Esophagus squamous epithelium (tissue), 5 donors: ENCODE data around the gene POU2F2. TPM values are rescaled to one million over a fixed set of nuclear protein-coding genes. Genes with fewer than 3 reads are reported as not detected.

Experiments
- DNase-seq: peaks from one replicate; lab custom pipeline; 2025; lab: John Stamatoyannopoulos, UW
- H3K27ac ChIP-seq, 4 donors: fragments of 200-600 bp; sonication (generic); one replicate each; pipeline ENCODE4 v1.5.1; 2016 to 2019; ENCODE audit warnings: mild to moderate bottlenecking in 1 of 4
- H3K27me3 ChIP-seq, 4 donors: fragments of 200-600 bp; sonication (generic); 1 replicate in 3 of 4; 2 replicates in 1 of 4; pipeline versions ENCODE4 v1.5.1 to v1.6.0; 2017 to 2021; ENCODE audit warnings: antibody characterized with exemption in 1 of 4
- H3K36me3 ChIP-seq, 3 donors: fragments of 200-600 bp; sonication (generic); one replicate each; pipeline ENCODE4 v1.5.1; 2016 to 2019
- H3K4me1 ChIP-seq, 3 donors: fragments of 200-600 bp; sonication (generic); one replicate each; pipeline ENCODE4 v1.5.1; 2017 to 2019
- H3K4me3 ChIP-seq, 4 donors: fragments of 200-600 bp; sonication (generic); 1 replicate in 3 of 4; 2 replicates in 1 of 4; pipeline ENCODE4 v1.5.1; 2016 to 2019; ENCODE audit warnings: mild to moderate bottlenecking in 2 of 4, moderate library complexity in 1 of 4
- H3K9me3 ChIP-seq, 3 donors: fragments of 200-600 bp; sonication (generic); one replicate each; pipeline ENCODE4 v1.5.1; 2016 to 2019
- CTCF ChIP-seq, 6 experiments: fragments of 450-650 bp in 4 of 6; fragments of 200-600 bp in 2 of 6; sonication (generic) in 2 of 6; IDR thresholded peaks; one replicate each; pipeline ENCODE4 v1.5.1; 2016 to 2019; ENCODE audit warnings: antibody characterized with exemption in 6 of 6, mild to moderate bottlenecking in 4 of 6, moderate library complexity in 4 of 6
- POLR2A ChIP-seq, 4 donors: fragments of 450-650 bp; IDR thresholded peaks; one replicate each; pipeline ENCODE4 v1.6.1; 2017; ENCODE audit warnings: antibody characterized with exemption in 4 of 4, mild to moderate bottlenecking in 4 of 4, moderate library complexity in 3 of 4
- WGBS, 2 donors: methylation state at CpG; one replicate each; pipeline ENCODE4 v1.1.5; 2018; 5-methylcytosine and 5-hydroxymethylcytosine counted together
- intact Hi-C: fragments of 100-400 bp; cut with DNase I; formaldehyde crosslinking; loops from one replicate; pipeline ENCODE4 v1.15.0; 2022
- total RNA-seq, 4 donors: library from RNA; depleted of rRNA; stranded (reverse); fragments of >200 nt; gene quantifications; one replicate each; pipeline ENCODE4 v1.1.0, GENCODE V29; 2016
- donor health status: DM: yes; HTN: yes; CAD: no.

The POU2F2 gene
- total RNA-seq, 4 donors from 2014 or later = 0.18 to 0.67 (median 0.57) TPM; not detected in 1

GRCh38 chr19:42060117-42060516 is 72.1 kb downstream of the POU2F2 start:
- H3K36me3 ChIP-seq = peaks cover 0 to 5% (median 0%) of the 10 kb centered on the region in 3 donors

GRCh38 chr19:42059196-42059595 is 73.0 kb downstream of the POU2F2 start:
- H3K27me3 ChIP-seq = no peaks in the 10 kb centered on the region

More at GRCh38 chr19:42060117-42060516, 72.1 kb downstream of the POU2F2 start:
- Histone ChIP-seq H3K27me3 (peaks cover 0 to under 1% (median 0%) of the 10 kb centered on the region in 4 donors), H3K4me3 (no peak overlapping the region), H3K9me3 (no peaks in the 10 kb centered on the region), H3K27ac (no peak overlapping the region), H3K4me1 (peaks cover 0 to 13% (median 8%) of the 10 kb centered on the region in 3 donors)
- TF ChIP-seq POLR2A (IDR thresholded peaks at IDR 0.05) (no peak), CTCF (IDR thresholded peaks at IDR 0.05) (no peak)
- WGBS, 2 donors = 79 to 87% methylated on average over 3 of the region's 3 CpGs
- no peak for DNase-seq
- intact Hi-C loops = no loop called here

GRCh38 chr19:42057846-42058245 is 74.4 kb downstream of the POU2F2 start:
- intact Hi-C loops = no loop called here
- Histone ChIP-seq H3K9me3 (no peaks in the 10 kb centered on the region), H3K27ac (peak overlapping the region in 2 of 4 donors; percentile 49 to 63), H3K4me3 (no peak overlapping the region), H3K4me1 (peaks cover 6 to 30% (median 17%) of the 10 kb centered on the region in 3 donors), H3K27me3 (no peaks in the 10 kb centered on the region), H3K36me3 (peaks cover 0 to 5% (median 0%) of the 10 kb centered on the region in 3 donors)
- 41 to 57% methylated on average over 7 of the region's 7 CpGs for WGBS, 2 donors
- TF ChIP-seq CTCF (IDR thresholded peaks at IDR 0.05) (no peak), POLR2A (IDR thresholded peaks at IDR 0.05) (no peak)
- DNase-seq = no peak

More at GRCh38 chr19:42059196-42059595, 73.0 kb downstream of the POU2F2 start:
- Histone ChIP-seq H3K4me3 (no peak overlapping the region), H3K4me1 (peaks cover 0 to 16% (median 8%) of the 10 kb centered on the region in 3 donors), H3K36me3 (peaks cover 0 to 5% (median 0%) of the 10 kb centered on the region in 3 donors), H3K9me3 (no peaks in the 10 kb centered on the region), H3K27ac (no peak overlapping the region)
- no peak for DNase-seq
- WGBS, 2 donors = 89 to 98% methylated on average over 8 to 9 of the region's 13 CpGs
- no peak for TF ChIP-seq CTCF (IDR thresholded peaks at IDR 0.05)
- no peak for TF ChIP-seq POLR2A (IDR thresholded peaks at IDR 0.05)
- intact Hi-C loops = no loop called here

GRCh38 chr19:42054205-42054604 is 78.0 kb downstream of the POU2F2 start:
- WGBS, 2 donors = 68 to 88% methylated on average over 9 to 10 of the region's 18 CpGs
- Histone ChIP-seq H3K27ac (no peak overlapping the region), H3K4me1 (peaks cover 27 to 66% (median 48%) of the 10 kb centered on the region in 3 donors), H3K4me3 (no peak overlapping the region), H3K27me3 (no peaks in the 10 kb centered on the region), H3K9me3 (no peaks in the 10 kb centered on the region), H3K36me3 (no peaks in the 10 kb centered on the region)
- DNase-seq = no peak
- intact Hi-C loops = no loop called here
- TF ChIP-seq POLR2A (IDR thresholded peaks at IDR 0.05) (no peak), CTCF (IDR thresholded peaks at IDR 0.05) (no peak)

GRCh38 chr19:42053037-42053935 is 79.0 kb downstream of the POU2F2 start:
- H3K27ac ChIP-seq = peak overlapping the region; percentile 82 to 93 (median 86)
- H3K4me3 ChIP-seq = no peak overlapping the region
- no peaks in the 10 kb centered on the region for H3K9me3 ChIP-seq
- DNase-seq = no peak
- intact Hi-C loops = no loop called here
- no peaks in the 10 kb centered on the region for H3K27me3 ChIP-seq
- H3K4me1 ChIP-seq = peaks cover 27 to 72% (median 48%) of the 10 kb centered on the region in 3 donors
- 46 to 65% methylated on average over 4 to 5 of the region's 17 CpGs for WGBS, 2 donors
- no peak for TF ChIP-seq CTCF (IDR thresholded peaks at IDR 0.05)
- no peak for TF ChIP-seq POLR2A (IDR thresholded peaks at IDR 0.05)
- H3K36me3 ChIP-seq = no peaks in the 10 kb centered on the region
